SU-DHL-6 (cell line): ENCODE results near the gene CCDC66.

Experiments
- H2AFZ ChIP-seq: fragments of 200-600 bp; sonication (generic); 2 replicates; pipeline ENCODE4 v1.6.1; 2014; ENCODE audit warnings: low read depth, mild to moderate bottlenecking, moderate library complexity, mixed read lengths, antibody characterized with exemption, low read length; ENCODE audit not compliant: severe bottlenecking
- H3F3A ChIP-seq: fragments of 200-600 bp; shearing (Covaris generic); 2 replicates; pipeline ENCODE4 v1.6.0; 2016; ENCODE audit warnings: antibody characterized with exemption, mild to moderate bottlenecking; ENCODE audit not compliant: insufficient read depth
- H3K27ac ChIP-seq: fragments of 200-600 bp; sonication (generic); 2 replicates; pipeline ENCODE4 v1.5.1; 2016; ENCODE audit warnings: low read depth, mild to moderate bottlenecking, low read length, moderate library complexity, mixed read lengths
- H3K27me3 ChIP-seq: fragments of 200-600 bp; sonication (generic), shearing (Covaris generic); 2 replicates; pipeline ENCODE4 v1.6.0; 2014; ENCODE audit warnings: mild to moderate bottlenecking, low read length
- H3K36me3 ChIP-seq: fragments of 200-600 bp; sonication (generic); 2 replicates; pipeline ENCODE4 v1.6.1; 2014; ENCODE audit warnings: mild to moderate bottlenecking, low read length, mixed read lengths
- H3K4me2 ChIP-seq: fragments of 300-600, 200-600 bp; shearing (Covaris generic), sonication (generic); 2 replicates; pipeline ENCODE4 v1.6.0; 2014; ENCODE audit warnings: low read length, low read depth, mild to moderate bottlenecking; ENCODE audit not compliant: poor library complexity, severe bottlenecking
- H3K4me3 ChIP-seq: fragments of 200-600 bp; sonication (generic); 2 replicates; pipeline ENCODE4 v1.5.1; 2014; ENCODE audit warnings: antibody characterized with exemption, low read length, mild to moderate bottlenecking, mixed read lengths; ENCODE audit not compliant: insufficient read depth, poor library complexity, severe bottlenecking
- H3K79me2 ChIP-seq: fragments of 200-600 bp; sonication (generic); 2 replicates; pipeline ENCODE4 v1.6.1; 2014; ENCODE audit warnings: mild to moderate bottlenecking, low read length, moderate library complexity; ENCODE audit not compliant: insufficient read depth
- H3K9ac ChIP-seq: fragments of 200-600 bp; sonication (generic); 2 replicates; pipeline ENCODE4 v1.7.0; 2014; ENCODE audit warnings: mild to moderate bottlenecking, low read length
- H3K9me2 ChIP-seq: fragments of 200-600 bp; sonication (generic); replicated peaks from 2 replicates; pipeline ENCODE4 v1.6.1; 2014; ENCODE audit warnings: low read length; ENCODE audit not compliant: insufficient read depth
- H3K9me3 ChIP-seq: fragments of 200-600 bp; sonication (generic); 2 replicates; pipeline ENCODE4 v1.6.1; 2014; ENCODE audit warnings: low read length, mixed read lengths; ENCODE audit not compliant: insufficient read depth
- H4K20me1 ChIP-seq: fragments of 200-600 bp; sonication (generic); 2 replicates; pipeline ENCODE4 v1.6.1; 2014; ENCODE audit warnings: low read depth, mild to moderate bottlenecking, antibody characterized with exemption, low read length, moderate library complexity, mixed read lengths
- EZH2phosphoT487 ChIP-seq: fragments of 200-600 bp; sonication (generic), shearing (Covaris generic); conservative IDR thresholded peaks from 2 replicates; pipeline ENCODE4 v1.6.1; 2018; ENCODE audit warnings: mild to moderate bottlenecking, antibody characterized with exemption, low read length, moderate library complexity, mixed read lengths
- TF ChIP-seq, protein P1 (sequence below): fragments of 200-600 bp; sonication (generic); IDR thresholded peaks from one replicate; pipeline ENCODE4 v1.5.1; 2017; ENCODE audit warnings: antibody characterized with exemption, mild to moderate bottlenecking, low read length, moderate library complexity; ENCODE audit not compliant: insufficient read depth, poor library complexity, severe bottlenecking

The CCDC66 gene

DNA sequence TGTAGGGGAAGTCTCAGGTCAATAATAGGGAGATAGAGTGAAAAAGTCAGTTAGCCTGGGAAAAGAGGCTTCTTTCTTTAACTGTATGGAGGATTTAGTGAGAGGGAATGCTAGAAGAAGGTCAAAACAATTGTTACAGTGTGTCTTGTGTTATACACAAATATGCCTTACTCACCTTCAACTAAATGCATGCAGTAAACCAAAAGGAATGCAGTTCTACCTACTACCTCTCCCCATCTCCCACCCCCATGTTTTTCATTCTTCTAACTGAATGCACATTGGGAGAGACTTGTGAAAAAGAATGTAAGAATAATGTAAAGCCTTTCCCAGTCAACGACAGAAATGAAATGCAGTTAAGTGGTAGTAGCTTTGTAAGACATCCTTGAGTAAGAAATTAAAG, 33.8 kb downstream of the CCDC66 start:
- Histone ChIP-seq H3K27me3 (no peaks in the 10 kb centered on the region), H3K36me3 (peaks cover 9% of the 10 kb centered on the region), H3K9ac (no peak overlapping the region), H3K9me2 (no peaks in the 10 kb centered on the region), H3K9me3 (no peaks in the 10 kb centered on the region), H3K4me2 (no peak overlapping the region), H3F3A (0 out of 2 replicates have a peak, but pooled peaks cover 6% of the 10 kb centered on the region), H3K79me2 (no peaks in the 10 kb centered on the region), H4K20me1 (no peaks in the 10 kb centered on the region), H3K4me3 (no peak overlapping the region), H2AFZ (no peak overlapping the region), H3K27ac (no peak overlapping the region)
- no peak for TF ChIP-seq EZH2phosphoT487
- TF ChIP-seq, protein P1, sequence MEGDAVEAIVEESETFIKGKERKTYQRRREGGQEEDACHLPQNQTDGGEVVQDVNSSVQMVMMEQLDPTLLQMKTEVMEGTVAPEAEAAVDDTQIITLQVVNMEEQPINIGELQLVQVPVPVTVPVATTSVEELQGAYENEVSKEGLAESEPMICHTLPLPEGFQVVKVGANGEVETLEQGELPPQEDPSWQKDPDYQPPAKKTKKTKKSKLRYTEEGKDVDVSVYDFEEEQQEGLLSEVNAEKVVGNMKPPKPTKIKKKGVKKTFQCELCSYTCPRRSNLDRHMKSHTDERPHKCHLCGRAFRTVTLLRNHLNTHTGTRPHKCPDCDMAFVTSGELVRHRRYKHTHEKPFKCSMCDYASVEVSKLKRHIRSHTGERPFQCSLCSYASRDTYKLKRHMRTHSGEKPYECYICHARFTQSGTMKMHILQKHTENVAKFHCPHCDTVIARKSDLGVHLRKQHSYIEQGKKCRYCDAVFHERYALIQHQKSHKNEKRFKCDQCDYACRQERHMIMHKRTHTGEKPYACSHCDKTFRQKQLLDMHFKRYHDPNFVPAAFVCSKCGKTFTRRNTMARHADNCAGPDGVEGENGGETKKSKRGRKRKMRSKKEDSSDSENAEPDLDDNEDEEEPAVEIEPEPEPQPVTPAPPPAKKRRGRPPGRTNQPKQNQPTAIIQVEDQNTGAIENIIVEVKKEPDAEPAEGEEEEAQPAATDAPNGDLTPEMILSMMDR, result no peak

DNA sequence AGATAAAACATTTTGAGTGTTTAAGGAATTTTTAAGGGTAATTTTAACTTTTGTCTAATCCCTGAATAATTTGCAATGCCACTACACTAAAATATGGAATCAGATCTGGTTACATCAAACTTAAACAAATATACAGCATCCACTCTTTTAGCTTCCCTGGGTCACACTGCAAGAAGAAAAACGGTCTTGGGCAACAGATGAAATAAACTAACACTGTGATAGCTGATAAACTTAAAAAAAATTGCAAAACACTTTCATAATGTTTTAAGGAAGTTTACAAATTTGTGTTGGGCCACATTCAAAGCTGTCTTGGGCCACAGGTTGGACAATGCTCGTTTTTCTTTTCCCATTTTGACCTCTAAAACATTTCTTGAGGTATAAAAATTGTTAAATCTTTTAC, 34.3 kb downstream of the CCDC66 start:
- no peaks in the 10 kb centered on the region for H3K9me2 ChIP-seq
- no peaks in the 10 kb centered on the region for H3K9me3 ChIP-seq
- no peak for TF ChIP-seq EZH2phosphoT487
- TF ChIP-seq, protein P1, result no peak
- H3K4me2 ChIP-seq, result no peak overlapping the region
- no peak overlapping the region for H3K4me3 ChIP-seq
- no peak overlapping the region for H3K27ac ChIP-seq
- H4K20me1 ChIP-seq, result no peaks in the 10 kb centered on the region
- no peak overlapping the region for H3K9ac ChIP-seq
- H3F3A ChIP-seq, result 0 out of 2 replicates have a peak, but pooled peaks cover 6% of the 10 kb centered on the region
- no peak overlapping the region for H2AFZ ChIP-seq
- no peaks in the 10 kb centered on the region for H3K79me2 ChIP-seq
- H3K36me3 ChIP-seq, result peaks cover 8% of the 10 kb centered on the region
- no peaks in the 10 kb centered on the region for H3K27me3 ChIP-seq

DNA sequence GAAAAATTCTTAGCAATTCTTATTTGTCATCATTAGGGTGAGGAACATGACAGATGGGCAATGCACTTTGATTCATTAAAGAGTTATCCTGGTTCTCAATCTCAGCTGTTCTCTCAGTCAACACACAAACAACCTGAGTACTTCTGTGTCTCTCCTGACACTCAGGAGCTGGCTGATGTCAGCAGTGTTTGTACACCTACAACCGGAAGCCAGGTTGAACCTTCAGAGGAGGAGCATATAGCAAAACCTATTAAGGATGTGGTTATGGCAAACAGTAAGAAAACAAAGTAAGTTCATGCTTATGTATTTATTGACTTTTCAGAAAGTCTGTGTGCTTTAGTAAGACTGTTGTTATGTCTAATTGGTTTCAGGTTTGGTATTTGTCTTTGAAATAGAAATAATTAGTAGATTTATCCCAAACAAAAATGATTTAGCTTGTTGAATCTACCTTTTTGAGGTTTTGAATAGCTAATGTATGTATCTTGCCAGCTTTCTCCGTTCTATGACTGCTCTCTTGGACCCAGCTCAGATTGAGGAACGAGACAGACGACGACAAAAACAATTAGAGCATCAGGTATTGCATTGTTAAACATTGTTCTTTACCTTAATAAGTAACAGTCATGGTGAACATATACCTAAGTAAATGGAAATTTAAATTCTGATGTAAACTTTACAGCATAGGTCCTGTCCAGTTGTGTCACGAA, 36.6 kb downstream of the CCDC66 start:
- Histone ChIP-seq H3K36me3 (peaks cover 8% of the 10 kb centered on the region), H3K27me3 (no peaks in the 10 kb centered on the region), H3K9me3 (no peaks in the 10 kb centered on the region), H3K27ac (no peak overlapping the region), H3K9me2 (no peaks in the 10 kb centered on the region), H3K4me3 (no peak overlapping the region), H4K20me1 (no peaks in the 10 kb centered on the region), H3F3A (0 out of 2 replicates have a peak, but pooled peaks cover 6% of the 10 kb centered on the region), H3K4me2 (no peak overlapping the region), H2AFZ (no peak overlapping the region), H3K9ac (no peak overlapping the region), H3K79me2 (no peaks in the 10 kb centered on the region; the same call in 1 of the 2 replicates)
- TF ChIP-seq EZH2phosphoT487, result no peak
- TF ChIP-seq, protein P1, result no peak
